Panc1 (cell line): ENCODE data around the gene HCN1. TPM values are rescaled to one million over a fixed set of nuclear protein-coding genes. Genes with fewer than 3 reads are reported as not detected.

ENCODE experiments used
- ATAC-seq: fragments of 200-7000 bp; cut with Tn5 transposase; 2 replicates; pipeline ENCODE4 v1.9.1; 2020; ENCODE audit warnings: mild to moderate bottlenecking, moderate library complexity
- BruUV-seq: library from RNA; stranded (reverse); fragments of 400-500 nt; replicated peaks from 2 replicates; lab custom pipeline; 2021; lab: Mats Ljungman, UMichigan
- CTCF ChIA-PET: fragments of 300-600 bp; sonication (Branson Sonifier 250); formaldehyde crosslinking; loops from one replicate; lab custom pipeline; 2022; ENCODE audit warnings: antibody characterized with exemption; lab: Charles Lee
- POLR2A ChIA-PET: fragments of 300-600 bp; sonication (Branson Sonifier 250); formaldehyde crosslinking; loops from one replicate; lab custom pipeline; 2022; ENCODE audit warnings: antibody characterized with exemption; lab: Charles Lee
- DNase-seq: peaks from one replicate; pipeline ENCODE4 v3.0.0-alpha.2; 2010; ENCODE audit warnings: low read depth, low spot score
- H3K27ac ChIP-seq: 2 replicates; pipeline ENCODE4 v1.5.1; 2011; ENCODE audit warnings: mild to moderate bottlenecking, low read length, inconsistent platforms
- H3K27me3 ChIP-seq: fragments of 200-500 bp; sonication (Bioruptor generic); 2 replicates; pipeline ENCODE4 v1.6.0; 2014; ENCODE audit warnings: low read length, inconsistent platforms; ENCODE audit not compliant: control insufficient read depth, insufficient read depth
- H3K36me3 ChIP-seq: fragments of 200-500 bp; sonication (Bioruptor generic); 2 replicates; pipeline ENCODE4 v1.5.1; 2014; ENCODE audit warnings: inconsistent platforms, mild to moderate bottlenecking, low read length, moderate library complexity; ENCODE audit not compliant: control insufficient read depth, insufficient read depth
- H3K4me1 ChIP-seq: 2 replicates; pipeline ENCODE4 v1.5.1; 2011; ENCODE audit warnings: inconsistent platforms, mild to moderate bottlenecking, low read length, moderate library complexity; ENCODE audit not compliant: control insufficient read depth, insufficient read depth
- H3K4me3 ChIP-seq, 2 experiments: 2 replicates each; pipeline ENCODE4 v1.5.1; 2011 to 2012; ENCODE audit warnings: low read depth in 2 of 2, low read length in 2 of 2, mild to moderate bottlenecking in 2 of 2, inconsistent platforms in 1 of 2, moderate library complexity in 1 of 2
- H3K9me3 ChIP-seq: fragments of 200-500 bp; sonication (Bioruptor generic); 2 replicates; pipeline ENCODE4 v1.5.1; 2014; ENCODE audit warnings: low read depth, mild to moderate bottlenecking, inconsistent platforms, low read length, moderate library complexity; ENCODE audit not compliant: control insufficient read depth, insufficient read depth
- POLR2AphosphoS5 ChIP-seq: IDR thresholded peaks from 2 replicates; pipeline ENCODE4 v1.6.1; 2012; ENCODE audit warnings: mild to moderate bottlenecking, low read depth, low read length, moderate library complexity
- SIN3A ChIP-seq: IDR thresholded peaks from 2 replicates; pipeline ENCODE4 v1.6.1; 2012; ENCODE audit warnings: low read depth, mild to moderate bottlenecking, low read length, moderate library complexity, borderline replicate concordance; ENCODE audit not compliant: insufficient read depth
- TCF7L2 ChIP-seq: IDR thresholded peaks from 2 replicates; pipeline ENCODE4 v1.6.1; 2011; ENCODE audit warnings: mild to moderate bottlenecking, low read depth, low read length, inconsistent platforms
- in situ Hi-C: cut with HindIII; loops from 2 replicates; pipeline ENCODE4 v1.10.0; 2016; ENCODE audit warnings: low sequenced_read_pairs, low pct_unique_long_range_greater_than_20kb
- intact Hi-C: fragments of 100-400 bp; cut with micrococcal nuclease; formaldehyde crosslinking; loops from one replicate; pipeline ENCODE4 v1.10.0; 2022; ENCODE audit not compliant: unreplicated experiment
- total RNA-seq: library from RNA; stranded (reverse); gene quantifications from one replicate; pipeline ENCODE4 v1.2.1, GENCODE V29; 2021; ENCODE audit not compliant: unreplicated experiment
- TF ChIP-seq, protein P1 (sequence below), 2 experiments: IDR thresholded peaks; 2 replicates each; pipeline ENCODE4 v1.6.1; 2011 to 2012; ENCODE audit warnings: low read depth in 2 of 2, control low read depth in 1 of 2, low read length in 1 of 2, mild to moderate bottlenecking in 1 of 2, moderate library complexity in 1 of 2; ENCODE audit not compliant: insufficient read depth in 1 of 2
- TF ChIP-seq, protein P2 (sequence below): fragments of 450-650 bp; IDR thresholded peaks from 2 replicates; pipeline ENCODE4 v1.5.1; 2017; ENCODE audit warnings: mild to moderate bottlenecking

HCN1 gene
- total RNA-seq, 1 experiment from 2014 or later, result 0.36 TPM

DNA sequence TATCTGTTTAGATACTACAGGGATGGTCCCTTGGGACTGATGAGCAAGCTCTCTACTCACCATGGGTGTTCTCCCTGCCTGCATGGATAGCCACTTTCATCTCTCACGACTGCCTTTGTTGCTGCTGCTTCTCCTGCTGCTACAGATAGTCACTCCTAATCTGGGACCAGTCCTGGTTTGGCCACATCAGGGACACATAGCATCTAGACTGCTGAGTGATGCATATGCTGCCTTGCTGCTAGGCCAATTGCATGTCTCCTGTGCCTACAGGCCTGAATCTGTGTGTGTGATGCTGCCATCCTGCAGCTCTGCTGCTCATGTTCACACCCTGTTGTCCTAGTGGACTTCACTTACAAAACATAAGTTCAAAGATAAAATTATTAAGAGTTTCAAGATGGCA is 297.1 kb downstream of the HCN1 start:
- Histone ChIP-seq H3K4me1 (no peaks in the 10 kb centered on the region), H3K4me3 (no peak overlapping the region), H3K9me3 (no peaks in the 10 kb centered on the region), H3K27ac (no peak overlapping the region), H3K36me3 (no peaks in the 10 kb centered on the region), H3K27me3 (no peaks in the 10 kb centered on the region)
- POLR2A ChIA-PET, result no interaction called here
- intact Hi-C loops (no loop called here), in situ Hi-C loops (no loop called here)
- no peak for ATAC-seq
- DNase-seq, result no peak
- TF ChIP-seq TCF7L2, result peak; percentile 36; the same call in 1 of the 2 replicates
- TF ChIP-seq, protein P1, sequence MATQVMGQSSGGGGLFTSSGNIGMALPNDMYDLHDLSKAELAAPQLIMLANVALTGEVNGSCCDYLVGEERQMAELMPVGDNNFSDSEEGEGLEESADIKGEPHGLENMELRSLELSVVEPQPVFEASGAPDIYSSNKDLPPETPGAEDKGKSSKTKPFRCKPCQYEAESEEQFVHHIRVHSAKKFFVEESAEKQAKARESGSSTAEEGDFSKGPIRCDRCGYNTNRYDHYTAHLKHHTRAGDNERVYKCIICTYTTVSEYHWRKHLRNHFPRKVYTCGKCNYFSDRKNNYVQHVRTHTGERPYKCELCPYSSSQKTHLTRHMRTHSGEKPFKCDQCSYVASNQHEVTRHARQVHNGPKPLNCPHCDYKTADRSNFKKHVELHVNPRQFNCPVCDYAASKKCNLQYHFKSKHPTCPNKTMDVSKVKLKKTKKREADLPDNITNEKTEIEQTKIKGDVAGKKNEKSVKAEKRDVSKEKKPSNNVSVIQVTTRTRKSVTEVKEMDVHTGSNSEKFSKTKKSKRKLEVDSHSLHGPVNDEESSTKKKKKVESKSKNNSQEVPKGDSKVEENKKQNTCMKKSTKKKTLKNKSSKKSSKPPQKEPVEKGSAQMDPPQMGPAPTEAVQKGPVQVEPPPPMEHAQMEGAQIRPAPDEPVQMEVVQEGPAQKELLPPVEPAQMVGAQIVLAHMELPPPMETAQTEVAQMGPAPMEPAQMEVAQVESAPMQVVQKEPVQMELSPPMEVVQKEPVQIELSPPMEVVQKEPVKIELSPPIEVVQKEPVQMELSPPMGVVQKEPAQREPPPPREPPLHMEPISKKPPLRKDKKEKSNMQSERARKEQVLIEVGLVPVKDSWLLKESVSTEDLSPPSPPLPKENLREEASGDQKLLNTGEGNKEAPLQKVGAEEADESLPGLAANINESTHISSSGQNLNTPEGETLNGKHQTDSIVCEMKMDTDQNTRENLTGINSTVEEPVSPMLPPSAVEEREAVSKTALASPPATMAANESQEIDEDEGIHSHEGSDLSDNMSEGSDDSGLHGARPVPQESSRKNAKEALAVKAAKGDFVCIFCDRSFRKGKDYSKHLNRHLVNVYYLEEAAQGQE (IDR thresholded peaks at IDR 0.05; ENCODE audit: insufficient read depth in 1 of 2, low read depth in 2 of 2, low read length in 1 of 2), result no peak
- CTCF ChIA-PET, result no interaction called here
- no TSS peak for BruUV-seq

DNA sequence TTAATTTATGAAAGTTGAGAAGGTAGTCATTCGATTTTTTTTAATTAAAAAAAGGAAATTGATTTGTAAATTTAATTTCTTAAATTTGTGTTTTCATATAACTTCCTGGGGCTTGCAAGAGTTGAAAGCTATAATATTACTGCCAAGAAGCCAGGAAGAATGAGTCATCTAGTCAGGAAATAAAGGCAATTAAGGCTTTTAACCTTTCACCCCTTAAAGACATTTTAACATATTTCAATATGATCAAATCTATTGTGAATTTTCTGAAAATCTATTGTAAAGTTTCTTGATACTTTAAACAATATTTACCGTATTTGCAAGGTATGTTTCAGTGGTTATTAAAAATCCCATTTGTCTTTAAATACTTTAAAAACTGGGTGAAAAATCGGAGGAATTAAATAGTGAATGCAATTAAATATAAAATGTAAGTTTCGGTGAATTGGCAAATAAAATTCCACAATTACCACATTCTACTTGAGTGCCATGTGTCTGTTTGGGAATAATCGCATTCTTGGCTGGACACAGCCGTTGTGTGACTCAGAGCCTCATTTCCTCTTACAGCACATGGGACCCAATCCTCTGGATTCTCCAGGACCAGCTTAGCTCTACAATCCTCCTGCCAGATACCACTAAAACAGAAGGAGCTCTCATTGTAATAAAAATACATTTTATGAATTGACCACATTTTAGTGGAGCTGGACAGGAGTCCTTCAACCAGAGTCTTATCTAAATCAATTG is 310.7 kb downstream of the HCN1 start:
- intact Hi-C loops, result no loop called here
- ChIA-PET POLR2A (interaction anchor here (0.6 to 0.7 kb wide), 2 partner anchors 333 to 412 kb away, joined by 3 to 8 read pairs; no protein-coding TSS in a partner anchor), CTCF (interaction anchor here (0.7 kb wide), 3 partner anchors 70 to 387 kb away, joined by 4 to 6 read pairs (median 5); no protein-coding TSS in a partner anchor)
- H3K27ac ChIP-seq, result no peak overlapping the region
- no peak for DNase-seq
- no peaks in the 10 kb centered on the region for H3K9me3 ChIP-seq
- ATAC-seq, result peak; percentile 80; the same call in 1 of the 2 replicates
- BruUV-seq, result no TSS peak
- no peaks in the 10 kb centered on the region for H3K27me3 ChIP-seq
- TF ChIP-seq TCF7L2 (no peak), POLR2AphosphoS5 (no peak), SIN3A (no peak)
- TF ChIP-seq, protein P2, sequence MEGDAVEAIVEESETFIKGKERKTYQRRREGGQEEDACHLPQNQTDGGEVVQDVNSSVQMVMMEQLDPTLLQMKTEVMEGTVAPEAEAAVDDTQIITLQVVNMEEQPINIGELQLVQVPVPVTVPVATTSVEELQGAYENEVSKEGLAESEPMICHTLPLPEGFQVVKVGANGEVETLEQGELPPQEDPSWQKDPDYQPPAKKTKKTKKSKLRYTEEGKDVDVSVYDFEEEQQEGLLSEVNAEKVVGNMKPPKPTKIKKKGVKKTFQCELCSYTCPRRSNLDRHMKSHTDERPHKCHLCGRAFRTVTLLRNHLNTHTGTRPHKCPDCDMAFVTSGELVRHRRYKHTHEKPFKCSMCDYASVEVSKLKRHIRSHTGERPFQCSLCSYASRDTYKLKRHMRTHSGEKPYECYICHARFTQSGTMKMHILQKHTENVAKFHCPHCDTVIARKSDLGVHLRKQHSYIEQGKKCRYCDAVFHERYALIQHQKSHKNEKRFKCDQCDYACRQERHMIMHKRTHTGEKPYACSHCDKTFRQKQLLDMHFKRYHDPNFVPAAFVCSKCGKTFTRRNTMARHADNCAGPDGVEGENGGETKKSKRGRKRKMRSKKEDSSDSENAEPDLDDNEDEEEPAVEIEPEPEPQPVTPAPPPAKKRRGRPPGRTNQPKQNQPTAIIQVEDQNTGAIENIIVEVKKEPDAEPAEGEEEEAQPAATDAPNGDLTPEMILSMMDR, result no peak
- TF ChIP-seq, protein P1 (IDR thresholded peaks at IDR 0.05; ENCODE audit: insufficient read depth in 1 of 2, low read depth in 2 of 2, low read length in 1 of 2), result no peak
- no peak overlapping the region for H3K4me3 ChIP-seq
- no peaks in the 10 kb centered on the region for H3K36me3 ChIP-seq
- in situ Hi-C loops, result no loop called here
- H3K4me1 ChIP-seq, result no peaks in the 10 kb centered on the region; the same call in 1 of the 2 replicates
